ENCODE measurements around the gene RSPO3.

GRCh38 chr6:127195833-127196232 lies 77.4 kb downstream of the RSPO3 start:
- TF ChIP-seq CTCF (IDR thresholded peaks at IDR 0.05; ENCODE audit: insufficient read depth, low read depth, low read length) (no peak), EZH2 (IDR thresholded peaks at IDR 0.05; ENCODE audit: insufficient read depth, low read length) (no peak)
